CD14-positive monocyte (primary cell): Measurements from ENCODE around the gene CAMSAP3. TPM values are rescaled to one million over a fixed set of nuclear protein-coding genes. Genes with fewer than 3 reads are reported as not detected.

ENCODE experiments used
- DNase-seq, 3 donors: peaks; one replicate each; pipeline ENCODE4 v3.0.0-alpha.2; 2011 to 2022
- H2AFZ ChIP-seq: 2 replicates; pipeline ENCODE4 v1.6.0; 2012; ENCODE audit warnings: mild to moderate bottlenecking, low read depth, low read length, inconsistent platforms; ENCODE audit not compliant: insufficient read depth, poor library complexity, severe bottlenecking
- H3K27ac ChIP-seq, 2 donors: 1 replicate in 1 of 2; 2 replicates in 1 of 2; pipeline ENCODE4 v1.5.1; 2012 to 2013; ENCODE audit warnings: low read length in 2 of 2, control low read depth in 1 of 2, inconsistent platforms in 1 of 2, low read depth in 1 of 2, mild to moderate bottlenecking in 1 of 2
- H3K27me3 ChIP-seq, 2 donors: one replicate each; pipeline versions ENCODE4 v1.6.0 to v1.6.1; 2011 to 2013; ENCODE audit warnings: low read length in 2 of 2; ENCODE audit not compliant: control insufficient read depth in 2 of 2, insufficient read depth in 2 of 2
- H3K36me3 ChIP-seq, 2 donors: replicated peaks in 1 of 2; 1 replicate in 1 of 2; 2 replicates in 1 of 2; pipeline versions ENCODE4 v1.5.1 to v1.6.1; 2012 to 2013; ENCODE audit warnings: low read length in 2 of 2, control low read depth in 1 of 2, inconsistent platforms in 1 of 2, mild to moderate bottlenecking in 1 of 2; ENCODE audit not compliant: insufficient read depth in 2 of 2, control insufficient read depth in 1 of 2
- H3K4me1 ChIP-seq, 2 donors: 1 replicate in 1 of 2; 2 replicates in 1 of 2; pipeline versions ENCODE4 v1.5.1 to v1.6.1; 2012 to 2013; ENCODE audit warnings: low read length in 2 of 2, control low read depth in 1 of 2, inconsistent platforms in 1 of 2, mild to moderate bottlenecking in 1 of 2, moderate library complexity in 1 of 2; ENCODE audit not compliant: insufficient read depth in 2 of 2, control insufficient read depth in 1 of 2
- H3K4me2 ChIP-seq: replicated peaks from 2 replicates; pipeline ENCODE3; 2012; ENCODE audit warnings: low read length, moderate library complexity, mild to moderate bottlenecking; ENCODE audit not compliant: poor library complexity, severe bottlenecking; ENCODE audit errors: extremely low read depth
- H3K4me3 ChIP-seq, 3 experiments: fragments of 200-600 bp in 1 of 3; sonication (generic) in 1 of 3; replicated peaks in 1 of 3; 1 replicate in 2 of 3; 2 replicates in 1 of 3; pipeline ENCODE4 v1.5.1; 2011 to 2013; ENCODE audit warnings: low read length in 3 of 3, mild to moderate bottlenecking in 3 of 3, control low read depth in 2 of 3, low read depth in 2 of 3, inconsistent platforms in 1 of 3, moderate library complexity in 1 of 3
- H3K79me2 ChIP-seq: 2 replicates; pipeline ENCODE4 v1.6.0; 2012; ENCODE audit warnings: mild to moderate bottlenecking, control low read depth, inconsistent platforms, low read length, moderate library complexity; ENCODE audit not compliant: insufficient read depth
- H3K9ac ChIP-seq: 2 replicates; pipeline ENCODE4 v1.6.0; 2017; ENCODE audit warnings: low read length, mild to moderate bottlenecking; ENCODE audit not compliant: insufficient read depth, poor library complexity, severe bottlenecking
- H3K9me3 ChIP-seq, 2 donors: replicated peaks in 1 of 2; 1 replicate in 1 of 2; 2 replicates in 1 of 2; pipeline versions ENCODE4 v1.5.1 to v1.6.1; 2012 to 2013; ENCODE audit warnings: low read length in 2 of 2, control low read depth in 1 of 2; ENCODE audit not compliant: control insufficient read depth in 1 of 2, insufficient read depth in 1 of 2
- H4K20me1 ChIP-seq: 2 replicates; pipeline ENCODE4 v1.6.0; 2012; ENCODE audit warnings: mild to moderate bottlenecking, low read length, control low read depth, moderate library complexity; ENCODE audit not compliant: insufficient read depth
- H3K27ac Mint-ChIP-seq, 7 donors: one replicate each; pipeline ENCODE4 v1.8.0; 2020; ENCODE audit warnings: mild to moderate bottlenecking in 7 of 7, mixed read lengths in 7 of 7, moderate library complexity in 6 of 7, inconsistent platforms in 2 of 7
- H3K27me3 Mint-ChIP-seq, 3 donors: one replicate each; pipeline ENCODE4 v1.8.0; 2021 to 2022; ENCODE audit warnings: low read depth in 3 of 3, mild to moderate bottlenecking in 3 of 3, mixed read lengths in 3 of 3, moderate library complexity in 3 of 3, inconsistent platforms in 1 of 3
- H3K36me3 Mint-ChIP-seq, 2 donors: one replicate each; pipeline ENCODE4 v1.8.0; 2020; ENCODE audit warnings: mixed read lengths in 2 of 2, inconsistent platforms in 1 of 2, mild to moderate bottlenecking in 1 of 2
- H3K4me1 Mint-ChIP-seq: one replicate; pipeline ENCODE4 v1.8.0; 2020; ENCODE audit warnings: mild to moderate bottlenecking, mixed read lengths
- H3K4me3 Mint-ChIP-seq, 2 donors: one replicate each; pipeline ENCODE4 v1.8.0; 2020; ENCODE audit warnings: mild to moderate bottlenecking in 2 of 2, mixed read lengths in 2 of 2, moderate library complexity in 1 of 2
- H3K9me3 Mint-ChIP-seq, 7 donors: one replicate each; pipeline ENCODE4 v1.8.0; 2020 to 2022; ENCODE audit warnings: mixed read lengths in 7 of 7, mild to moderate bottlenecking in 6 of 7, moderate library complexity in 6 of 7, inconsistent platforms in 2 of 7
- CTCF ChIP-seq: fragments of 200-600 bp; IDR thresholded peaks from one replicate; pipeline ENCODE4 v1.8.0; 2022; ENCODE audit warnings: antibody characterized with exemption, mild to moderate bottlenecking
- WGBS: methylation state at CpG from one replicate; pipeline ENCODE4 v1.1.5; 2013; ENCODE audit warnings: missing lambda C conversion rate; ENCODE audit not compliant: insufficient coverage; 5-methylcytosine and 5-hydroxymethylcytosine counted together
- intact Hi-C, 2 donors: fragments of 100-400 bp; cut with micrococcal nuclease; formaldehyde crosslinking; loops; one replicate each; pipeline versions ENCODE4 v1.15.0 to v1.15.1; 2023
- polyA plus RNA-seq, 3 donors: library from polyadenylated mRNA; depleted of rRNA in 1 of 3; unstranded in 2 of 3; stranded (reverse) in 1 of 3; fragments of 300-500 nt in 2 of 3; fragments of >200 nt in 1 of 3; fragmentation: Illumina TruSeq in 2 of 3; gene quantifications; 1 replicate in 2 of 3; 2 replicates in 1 of 3; pipeline ENCODE4 v1.2.3, GENCODE V29; 2012 to 2021

CAMSAP3 gene
- polyA plus RNA-seq, 3 donors, result 0.05 TPM; not detected in 2

DNA sequence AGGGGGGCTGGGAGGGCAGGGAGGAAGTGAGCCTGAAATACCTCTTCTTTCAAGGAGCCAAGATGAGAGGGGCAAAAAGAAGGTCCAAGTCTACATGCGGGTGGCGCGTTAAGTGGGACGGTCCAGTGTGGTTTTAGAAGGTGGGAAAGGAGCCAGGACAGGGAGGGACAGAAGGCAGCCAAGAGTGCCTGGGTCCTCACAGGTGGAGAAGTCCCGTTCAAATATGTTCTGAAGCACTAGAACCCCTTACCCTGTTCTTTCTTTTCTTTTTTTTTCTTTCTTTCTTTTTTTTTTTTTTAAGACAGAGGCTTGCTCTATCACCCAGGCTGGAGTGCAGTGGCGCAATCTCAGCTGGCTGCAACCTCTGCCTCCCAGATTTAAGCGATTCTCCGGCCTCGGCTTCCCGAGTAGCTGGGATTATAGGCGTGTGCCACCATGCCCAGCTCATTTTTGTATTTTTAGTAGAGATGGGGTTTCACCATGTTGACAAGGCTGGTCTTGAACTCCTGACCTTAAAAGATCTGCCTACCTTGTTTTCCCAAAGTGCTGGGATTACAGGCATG lies 7.4 kb downstream of the CAMSAP3 start:
- H3K4me1 ChIP-seq, result no peaks in the 10 kb centered on the region
- Mint-ChIP-seq H3K4me1 (no peaks in the 10 kb centered on the region), H3K36me3 (no peaks in the 10 kb centered on the region), H3K27me3 (peaks cover 15 to 37% (median 33%) of the 10 kb centered on the region in 3 donors), H3K27ac (no peak overlapping the region), H3K4me3 (no peak overlapping the region), H3K9me3 (peaks cover 0 to 8% (median 5%) of the 10 kb centered on the region in 7 donors)
- intact Hi-C loops, result no loop called here
- no peaks in the 10 kb centered on the region for H3K36me3 ChIP-seq
- H3K9ac ChIP-seq, result no peak overlapping the region
- H2AFZ ChIP-seq, result no peak overlapping the region
- peaks cover 3 to 8% of the 10 kb centered on the region in 2 donors for H3K27me3 ChIP-seq
- no peak for DNase-seq
- no peak overlapping the region for H3K4me2 ChIP-seq
- 98% methylated on average over 8 of the region's 11 CpGs for WGBS
- H3K79me2 ChIP-seq, result no peaks in the 10 kb centered on the region
- no peak overlapping the region for H3K4me3 ChIP-seq
- H3K27ac ChIP-seq, result no peak overlapping the region
- no peak for TF ChIP-seq CTCF
- H3K9me3 ChIP-seq, result peaks cover 0 to 8% of the 10 kb centered on the region in 2 donors
- no peaks in the 10 kb centered on the region for H4K20me1 ChIP-seq

GRCh38 chr19:7603919-7604318 lies 8.3 kb downstream of the CAMSAP3 start:
- H2AFZ ChIP-seq, result no peak overlapping the region
- no peaks in the 10 kb centered on the region for H3K79me2 ChIP-seq
- H3K9me3 Mint-ChIP-seq, result peaks cover 0 to 8% (median 5%) of the 10 kb centered on the region in 7 donors
- H3K9ac ChIP-seq, result no peak overlapping the region
- H3K4me3 Mint-ChIP-seq, result no peak overlapping the region
- no peak overlapping the region for H3K4me2 ChIP-seq
- no peaks in the 10 kb centered on the region for H4K20me1 ChIP-seq
- no peak for DNase-seq
- H3K27me3 Mint-ChIP-seq, result peaks cover 11 to 28% (median 24%) of the 10 kb centered on the region in 3 donors
- H3K9me3 ChIP-seq, result peaks cover 0 to 8% of the 10 kb centered on the region in 2 donors
- H3K27ac Mint-ChIP-seq, result peak overlapping the region in 1 of 7 donors; percentile 40
- no peak overlapping the region for H3K27ac ChIP-seq
- H3K4me3 ChIP-seq, result no peak overlapping the region
- intact Hi-C loops, result no loop called here
- no peaks in the 10 kb centered on the region for H3K4me1 ChIP-seq
- no peaks in the 10 kb centered on the region for H3K27me3 ChIP-seq
- TF ChIP-seq CTCF, result no peak
- no peaks in the 10 kb centered on the region for H3K4me1 Mint-ChIP-seq
- no peaks in the 10 kb centered on the region for H3K36me3 Mint-ChIP-seq
- WGBS, result 92% methylated on average over 9 of the region's 9 CpGs
- H3K36me3 ChIP-seq, result no peaks in the 10 kb centered on the region
